AG20443 (cell line): ENCODE data around the gene DHRS13.

Experiments used
- DNase-seq: peaks from one replicate; pipeline ENCODE4 v3.0.0; 2012; ENCODE audit warnings: low spot score, mixed read lengths

Gene DHRS13, protein sequence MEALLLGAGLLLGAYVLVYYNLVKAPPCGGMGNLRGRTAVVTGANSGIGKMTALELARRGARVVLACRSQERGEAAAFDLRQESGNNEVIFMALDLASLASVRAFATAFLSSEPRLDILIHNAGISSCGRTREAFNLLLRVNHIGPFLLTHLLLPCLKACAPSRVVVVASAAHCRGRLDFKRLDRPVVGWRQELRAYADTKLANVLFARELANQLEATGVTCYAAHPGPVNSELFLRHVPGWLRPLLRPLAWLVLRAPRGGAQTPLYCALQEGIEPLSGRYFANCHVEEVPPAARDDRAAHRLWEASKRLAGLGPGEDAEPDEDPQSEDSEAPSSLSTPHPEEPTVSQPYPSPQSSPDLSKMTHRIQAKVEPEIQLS

DNA sequence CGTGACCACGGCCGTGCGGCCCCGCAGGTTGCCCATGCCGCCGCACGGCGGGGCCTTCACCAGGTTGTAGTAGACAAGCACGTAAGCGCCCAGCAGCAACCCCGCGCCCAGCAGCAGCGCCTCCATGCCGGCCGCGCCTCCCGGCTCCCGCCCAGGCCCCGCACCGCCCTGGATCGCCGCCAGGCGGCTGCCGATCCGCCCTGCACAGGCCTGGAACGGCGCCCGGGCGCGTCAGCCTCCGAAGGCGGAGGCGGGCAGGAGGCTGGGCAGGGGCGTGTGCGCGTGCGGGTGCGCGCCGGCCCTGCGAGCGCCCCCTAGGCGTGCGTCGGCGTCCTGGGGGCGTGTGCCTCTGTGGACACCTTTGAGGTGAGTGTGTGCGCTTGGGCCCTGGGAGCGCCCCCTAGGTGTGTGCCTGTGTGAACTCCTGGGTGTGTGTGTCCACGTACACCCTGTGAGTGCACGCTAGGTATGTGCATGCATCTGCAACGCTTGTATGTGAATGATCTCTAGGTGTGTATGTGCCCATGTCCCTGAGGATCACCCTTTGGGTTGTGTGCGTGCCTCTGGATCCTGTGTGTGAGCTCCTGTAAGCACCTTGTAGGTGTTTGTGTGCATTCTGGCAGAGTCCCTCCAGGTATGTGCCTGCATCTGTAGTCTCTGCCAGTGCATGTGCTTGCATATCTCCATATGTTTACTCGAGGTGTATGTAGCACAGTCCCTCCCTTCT, at the start of gene DHRS13:
Gene DHRS13 (minus strand): TSS at position 261 of the 727 bp plus-strand sequence. CDS start 135 bp downstream, at position 126.
- peak; percentile 96 for DNase-seq

- peak; percentile 96 for DNase-seq
Measured at GRCh38 chr17:28951991-28952975, 49.4 kb upstream of the DHRS13 start.

DNA sequence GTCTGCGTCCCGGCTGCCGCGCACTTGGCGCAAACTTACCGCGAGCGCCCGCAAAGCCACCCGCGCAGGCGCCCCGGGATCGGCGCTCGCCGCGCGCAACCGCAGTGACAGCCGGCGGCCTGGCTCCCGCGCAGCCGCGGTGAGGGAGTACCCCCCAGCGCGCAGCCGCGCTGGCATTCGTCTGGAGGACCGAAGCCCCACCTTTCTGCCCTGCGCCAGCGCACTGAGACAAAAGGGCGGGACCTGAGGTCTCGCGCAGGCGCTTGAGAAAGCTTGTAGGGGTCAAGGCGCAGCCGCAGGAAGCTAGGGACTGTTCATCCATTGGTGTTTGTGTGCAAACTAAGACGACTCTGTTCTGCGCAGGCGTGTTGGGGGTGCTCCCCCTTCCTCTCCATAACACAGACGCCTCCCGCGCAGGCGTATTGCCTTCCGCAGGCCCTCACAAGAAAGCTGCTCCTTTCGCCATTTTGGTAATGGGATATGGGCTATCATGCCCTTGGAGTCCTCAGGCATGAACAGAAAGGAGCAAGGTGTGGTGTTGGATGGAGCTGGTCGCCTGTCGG, 48.6 kb upstream of the DHRS13 start, which contains the start of gene PHF12:
Gene PHF12 (minus strand): TSS at position 91 of the 563 bp plus-strand sequence. CDS start 558 bp downstream, outside the sequence.
- peak; percentile 99 for DNase-seq

- no peak for DNase-seq
Measured at GRCh38 chr17:28950752-28951427, 48.0 kb upstream of the DHRS13 start.

- DNase-seq: peak; percentile 12
Measured at GRCh38 chr17:28950017-28950751, 47.3 kb upstream of the DHRS13 start.

GRCh38 chr17:28949185-28950016, 46.5 kb upstream of the DHRS13 start:
- DNase-seq: peak; percentile 39

DNA sequence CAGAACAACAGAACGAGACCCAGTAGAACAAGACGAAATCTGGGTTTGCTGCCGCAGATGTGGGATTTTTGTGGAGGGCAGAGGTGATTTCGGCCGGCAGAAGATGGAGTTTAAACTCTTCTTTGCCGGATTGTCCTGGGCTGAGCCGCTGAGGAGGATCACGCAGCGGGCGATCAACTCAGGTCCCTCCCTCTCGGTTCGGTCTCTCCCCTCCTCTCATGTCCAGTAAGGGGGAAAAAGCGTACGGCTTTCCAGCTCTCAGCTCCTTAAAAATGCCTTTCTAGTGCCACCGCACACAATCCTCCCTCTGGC, 46.0 kb upstream of the DHRS13 start:
- no peak for DNase-seq

DNA sequence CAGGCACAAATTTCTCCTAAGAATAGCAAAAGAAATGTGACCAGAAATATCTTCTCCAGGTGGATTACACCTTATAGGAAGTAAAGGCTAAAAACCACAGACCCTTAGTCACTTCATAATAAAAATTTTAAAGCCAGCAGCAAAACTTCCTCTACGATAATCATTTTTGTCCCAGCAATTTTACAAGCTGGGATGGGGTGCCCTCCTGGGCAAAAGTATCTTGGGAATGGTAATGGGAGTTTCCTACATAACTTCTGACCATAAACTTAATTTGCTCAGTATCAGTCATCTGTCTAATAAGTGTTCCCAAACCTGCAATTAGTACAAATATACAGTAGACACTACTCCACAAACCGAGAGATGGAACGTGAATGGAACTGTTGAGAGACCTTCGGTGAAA, 45.5 kb upstream of the DHRS13 start:
- no peak for DNase-seq

GRCh38 chr17:28947639-28948038, 44.8 kb upstream of the DHRS13 start:
- DNase-seq: no peak

DNA sequence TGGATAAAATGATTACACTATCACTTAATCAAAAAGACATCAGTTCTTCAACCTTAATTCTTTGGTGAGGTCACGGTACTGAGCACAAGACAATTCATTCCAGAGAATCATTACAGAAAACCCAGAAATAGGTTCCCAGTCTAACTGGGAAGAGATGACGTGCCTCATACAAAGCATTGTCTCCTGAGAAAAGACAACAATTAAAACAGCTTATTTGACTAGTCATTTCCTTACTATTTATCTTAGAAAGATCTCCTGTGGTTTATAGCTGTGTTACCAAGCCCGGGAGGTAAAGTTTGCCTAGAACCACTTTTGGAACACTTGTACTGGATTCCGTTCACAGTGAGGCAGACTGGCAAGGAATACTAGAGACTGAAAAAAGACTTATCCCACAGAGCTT, 43.4 kb upstream of the DHRS13 start:
- peak; percentile 45 for DNase-seq

DNA sequence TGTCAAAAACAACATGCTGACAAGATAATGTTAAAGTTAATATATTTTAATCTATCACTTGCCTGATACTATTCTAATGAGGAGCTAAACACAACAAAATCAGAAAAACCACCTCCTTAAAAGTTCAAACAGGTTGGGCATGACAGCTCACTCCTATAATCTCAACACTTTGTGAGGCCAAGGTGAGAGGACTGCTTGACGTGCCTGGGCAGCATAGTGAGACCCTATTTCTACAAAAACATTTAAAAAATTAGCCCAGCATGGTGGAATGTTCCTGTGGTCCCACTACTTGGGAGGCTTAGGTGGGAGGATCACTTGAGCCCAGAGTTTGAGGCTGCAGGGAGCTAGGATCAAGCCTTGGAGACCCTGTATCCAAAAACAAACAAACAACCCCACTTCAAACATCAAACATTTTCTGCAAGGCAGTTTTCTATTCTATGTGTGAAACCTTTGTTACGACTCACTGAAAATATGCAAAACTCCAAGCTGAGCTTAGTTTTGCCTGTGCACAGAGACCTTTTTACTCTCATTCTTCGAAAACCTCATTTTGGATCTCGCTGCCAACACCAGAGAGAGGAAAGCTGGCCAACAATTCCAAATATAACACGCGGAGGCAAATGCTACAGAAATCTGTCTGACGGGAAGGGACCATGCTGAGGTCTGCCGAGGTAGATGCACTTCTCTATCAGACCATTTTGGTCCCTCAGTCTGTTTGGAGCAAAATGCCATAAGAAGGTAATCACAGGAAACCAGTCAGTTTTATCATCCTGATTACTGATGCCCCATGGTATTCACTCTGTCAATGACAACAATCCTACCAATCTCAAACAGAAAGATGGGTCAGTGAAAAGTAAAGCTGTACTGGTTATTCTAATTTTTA, 42.2 kb upstream of the DHRS13 start:
- peak; percentile 30 for DNase-seq

DNA sequence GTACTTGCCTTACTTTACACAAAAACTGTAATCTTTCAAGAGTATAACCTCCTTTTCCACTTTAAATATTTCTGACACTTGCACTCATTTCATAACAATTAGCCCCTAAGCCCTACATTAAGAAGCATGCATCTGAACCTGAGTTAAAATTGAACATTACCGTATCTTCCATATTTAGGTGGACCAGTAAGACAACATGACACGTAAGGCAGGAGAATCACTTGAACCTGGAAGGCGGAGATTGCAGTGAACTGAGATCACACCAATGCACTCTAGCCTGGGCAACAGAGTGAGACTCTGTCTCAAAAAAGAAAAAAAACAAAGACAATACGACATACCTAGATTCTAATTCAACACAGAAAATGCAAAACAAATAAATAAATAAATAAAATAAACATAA, 41.5 kb upstream of the DHRS13 start:
- no peak for DNase-seq

GRCh38 chr17:28942925-28943324, 40.0 kb upstream of the DHRS13 start:
- DNase-seq: no peak

DNA sequence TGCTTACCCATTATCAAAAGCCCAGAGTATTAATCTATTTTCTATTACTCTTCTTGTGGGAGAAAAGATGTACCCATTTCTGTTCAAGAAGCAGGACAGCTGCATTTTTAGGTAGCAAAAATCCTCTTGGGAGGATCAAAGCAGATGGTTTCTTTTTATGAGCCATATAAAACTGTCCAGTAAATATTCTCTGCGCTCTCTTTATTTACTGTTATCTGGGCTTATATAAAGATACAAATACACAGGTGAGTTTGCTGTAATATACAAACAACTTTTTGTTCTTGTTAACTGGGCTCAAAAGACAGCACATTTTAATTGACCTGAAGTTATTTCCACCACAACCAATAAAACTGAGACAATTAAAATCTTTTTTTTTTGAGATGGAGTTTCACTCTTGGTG, 38.4 kb upstream of the DHRS13 start:
- DNase-seq: no peak

- no peak for DNase-seq
Measured at GRCh38 chr17:28940675-28941074, 37.8 kb upstream of the DHRS13 start.

DNA sequence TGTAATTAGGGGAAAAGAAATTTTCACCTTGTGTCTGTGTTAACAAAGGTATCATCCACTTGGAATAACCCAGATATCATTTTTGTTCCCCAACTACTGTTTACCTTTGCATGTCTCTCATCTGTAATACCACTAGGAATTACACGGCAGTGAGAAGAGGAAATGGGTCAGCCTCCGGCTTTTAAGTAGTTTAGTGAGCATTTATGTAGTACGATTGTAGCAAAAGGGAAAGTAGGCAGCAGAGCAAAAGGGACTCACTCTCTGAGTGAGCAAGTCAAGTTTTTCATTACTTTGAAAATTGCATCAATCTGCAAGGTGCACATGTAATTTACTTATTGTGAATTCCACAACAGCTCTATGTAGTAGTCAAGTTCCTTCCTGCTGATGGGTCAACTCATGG, 37.3 kb upstream of the DHRS13 start:
- DNase-seq: no peak

DNA sequence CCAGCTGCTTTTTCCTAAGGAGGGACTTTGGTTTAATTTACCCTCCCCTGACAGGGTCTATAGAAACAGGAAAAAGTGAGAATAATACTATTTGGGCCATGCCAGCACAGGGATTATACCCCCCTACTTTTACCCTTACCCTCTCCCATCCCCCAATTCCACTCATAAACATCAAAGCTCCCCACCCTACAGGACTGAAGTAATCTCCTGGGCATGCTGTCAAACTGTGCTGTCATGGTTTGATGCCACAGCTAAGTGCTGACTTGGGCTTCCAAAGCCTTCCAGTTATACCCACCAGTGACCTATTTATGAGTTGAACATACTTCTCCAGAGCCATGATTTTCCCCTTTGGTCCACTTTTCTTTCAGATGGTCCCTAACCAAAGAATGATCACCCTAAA, 35.7 kb upstream of the DHRS13 start:
- DNase-seq: no peak

DNA sequence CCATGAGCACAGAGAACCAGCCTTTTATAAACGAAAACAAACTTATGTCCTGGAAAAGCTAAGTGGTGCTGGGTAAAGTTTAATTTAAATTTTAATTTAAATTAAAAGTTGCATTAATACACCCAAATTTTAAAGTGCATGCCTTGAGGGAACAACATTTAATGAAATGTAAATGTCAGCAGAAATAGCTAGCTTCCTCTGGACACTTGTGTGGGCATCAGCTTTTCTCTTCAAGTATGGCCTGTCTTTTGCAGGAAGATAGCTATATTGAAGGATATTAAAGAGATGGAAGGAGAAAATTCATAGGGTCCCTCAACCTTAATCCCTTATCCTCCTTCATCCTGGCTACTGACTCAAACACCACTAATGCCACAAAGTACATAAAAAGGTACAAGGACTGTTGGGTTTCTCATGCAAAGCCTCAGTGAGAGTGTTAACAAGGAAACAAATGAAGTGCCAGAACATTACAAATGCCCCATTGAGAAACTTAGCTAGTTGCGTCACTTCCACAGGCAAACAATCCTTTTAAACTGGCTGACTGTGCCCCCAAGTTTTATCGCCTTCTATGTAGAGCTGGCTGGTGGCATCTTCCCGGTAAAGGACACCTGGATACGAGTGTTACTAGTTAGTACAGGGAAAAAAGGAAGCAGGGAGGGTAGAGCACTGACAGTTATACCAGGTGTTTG, 34.3 kb upstream of the DHRS13 start:
- DNase-seq: peak; percentile 63
